ENCODE data around the gene KRTAP13-4. TPM values are rescaled to one million over a fixed set of nuclear protein-coding genes. Genes with fewer than 3 reads are reported as not detected.

KRTAP13-4 gene
- total RNA-seq, 6 experiments from 2014 or later, result not detected

GRCh38 chr21:30415993-30416392 is 14.0 kb upstream of the KRTAP13-4 start:
- H3K4me3 Mint-ChIP-seq, result no peak overlapping the region
- TF ChIP-seq, protein P1, sequence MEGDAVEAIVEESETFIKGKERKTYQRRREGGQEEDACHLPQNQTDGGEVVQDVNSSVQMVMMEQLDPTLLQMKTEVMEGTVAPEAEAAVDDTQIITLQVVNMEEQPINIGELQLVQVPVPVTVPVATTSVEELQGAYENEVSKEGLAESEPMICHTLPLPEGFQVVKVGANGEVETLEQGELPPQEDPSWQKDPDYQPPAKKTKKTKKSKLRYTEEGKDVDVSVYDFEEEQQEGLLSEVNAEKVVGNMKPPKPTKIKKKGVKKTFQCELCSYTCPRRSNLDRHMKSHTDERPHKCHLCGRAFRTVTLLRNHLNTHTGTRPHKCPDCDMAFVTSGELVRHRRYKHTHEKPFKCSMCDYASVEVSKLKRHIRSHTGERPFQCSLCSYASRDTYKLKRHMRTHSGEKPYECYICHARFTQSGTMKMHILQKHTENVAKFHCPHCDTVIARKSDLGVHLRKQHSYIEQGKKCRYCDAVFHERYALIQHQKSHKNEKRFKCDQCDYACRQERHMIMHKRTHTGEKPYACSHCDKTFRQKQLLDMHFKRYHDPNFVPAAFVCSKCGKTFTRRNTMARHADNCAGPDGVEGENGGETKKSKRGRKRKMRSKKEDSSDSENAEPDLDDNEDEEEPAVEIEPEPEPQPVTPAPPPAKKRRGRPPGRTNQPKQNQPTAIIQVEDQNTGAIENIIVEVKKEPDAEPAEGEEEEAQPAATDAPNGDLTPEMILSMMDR (IDR thresholded peaks at IDR 0.05), result no peak
- DNase-seq, result no peak
- no peak overlapping the region for H3K27ac Mint-ChIP-seq
- no peaks in the 10 kb centered on the region; the same call in 1 of the 2 replicates for H3K27me3 Mint-ChIP-seq (ENCODE audit: insufficient read depth)
- no peaks in the 10 kb centered on the region for H3K4me1 Mint-ChIP-seq (ENCODE audit: low read depth)
- no peaks in the 10 kb centered on the region for H3K36me3 Mint-ChIP-seq (ENCODE audit: low read depth)
- H3K9me3 Mint-ChIP-seq, result peaks cover 51% of the 10 kb centered on the region

- H3K27ac Mint-ChIP-seq, result no peak within 1 kb of the TSS
- peaks cover 60% of the 10 kb centered on the region for H3K9me3 Mint-ChIP-seq
- TF ChIP-seq, protein P1 (IDR thresholded peaks at IDR 0.05), result no peak
- H3K4me3 Mint-ChIP-seq, result no peak within 1 kb of the TSS
- no peaks in the 10 kb centered on the region for H3K27me3 Mint-ChIP-seq (ENCODE audit: insufficient read depth)
- H3K36me3 Mint-ChIP-seq (ENCODE audit: low read depth), result no peaks in the 10 kb centered on the region; the same call in 1 of the 2 replicates
- no peaks in the 10 kb centered on the region for H3K4me1 Mint-ChIP-seq (ENCODE audit: low read depth)
- DNase-seq, result no peak
These were observed 4.2 kb upstream of the KRTAP13-4 start, which contains the start of gene KRTAP13-3 for GRCh38 chr21:30425826-30426225. KRTAP13-3 (minus strand) TSS chr21:30425926; CDS start chr21:30425912, 14 bp downstream.

- no peak overlapping the region for H3K4me3 Mint-ChIP-seq
These were observed 3.3 kb upstream of the KRTAP13-4 start for GRCh38 chr21:30426731-30427130.

DNA sequence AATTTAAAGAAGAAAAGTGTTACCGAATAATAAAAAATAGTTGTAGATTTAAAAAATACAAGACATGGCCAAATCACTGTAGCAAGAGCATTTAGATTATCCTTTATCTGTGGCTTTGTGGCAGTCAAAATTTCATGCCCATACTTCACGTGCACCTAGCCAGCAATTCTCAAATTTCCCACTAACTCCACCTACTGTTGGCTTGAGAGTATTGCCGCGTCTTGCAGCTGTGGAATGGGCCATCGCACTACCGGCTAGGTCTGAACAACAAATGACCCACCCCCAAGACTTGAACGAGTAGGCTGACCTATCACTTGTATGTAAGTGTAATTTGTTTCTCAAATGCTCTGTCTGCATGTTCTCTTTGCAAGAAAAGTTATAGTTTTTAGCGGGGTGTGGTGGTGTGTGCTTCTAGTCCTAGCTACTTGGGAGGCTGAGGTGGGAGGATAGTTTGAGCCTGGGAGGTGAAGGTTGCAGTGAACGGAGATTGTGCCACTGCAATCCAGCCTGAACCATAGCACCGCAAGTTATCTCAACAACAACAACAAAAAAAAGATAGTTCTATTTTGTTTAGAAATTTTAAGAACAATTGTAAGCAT is 4.1 kb downstream of the KRTAP13-4 start:
- no peak overlapping the region for H3K4me3 Mint-ChIP-seq
- peaks cover 46% of the 10 kb centered on the region for H3K9me3 Mint-ChIP-seq
- DNase-seq, result no peak
- no peak overlapping the region for H3K27ac Mint-ChIP-seq
- TF ChIP-seq, protein P1 (IDR thresholded peaks at IDR 0.05), result peak; percentile 49; the same call in 1 of the 2 replicates
- peaks cover 5% of the 10 kb centered on the region; the same call in 1 of the 2 replicates for H3K36me3 Mint-ChIP-seq (ENCODE audit: low read depth)
- H3K27me3 Mint-ChIP-seq (ENCODE audit: insufficient read depth), result no peaks in the 10 kb centered on the region
- H3K4me1 Mint-ChIP-seq (ENCODE audit: low read depth), result no peaks in the 10 kb centered on the region

More at GRCh38 chr21:30426731-30427130, 3.3 kb upstream of the KRTAP13-4 start:
- no peaks in the 10 kb centered on the region for H3K4me1 Mint-ChIP-seq (ENCODE audit: low read depth)
- no peaks in the 10 kb centered on the region for H3K27me3 Mint-ChIP-seq (ENCODE audit: insufficient read depth)
- DNase-seq, result no peak
- H3K36me3 Mint-ChIP-seq (ENCODE audit: low read depth), result no peaks in the 10 kb centered on the region; the same call in 1 of the 2 replicates
- H3K27ac Mint-ChIP-seq, result no peak overlapping the region
- peaks cover 59% of the 10 kb centered on the region for H3K9me3 Mint-ChIP-seq
- TF ChIP-seq, protein P1 (IDR thresholded peaks at IDR 0.05), result no peak

- H3K36me3 Mint-ChIP-seq (ENCODE audit: low read depth), result peaks cover 5% of the 10 kb centered on the region; the same call in 1 of the 2 replicates
- no peak for DNase-seq
- no peak overlapping the region for H3K4me3 Mint-ChIP-seq
- TF ChIP-seq, protein P1 (IDR thresholded peaks at IDR 0.05), result no peak
- H3K27ac Mint-ChIP-seq, result no peak overlapping the region
- H3K4me1 Mint-ChIP-seq (ENCODE audit: low read depth), result no peaks in the 10 kb centered on the region
- peaks cover 4% of the 10 kb centered on the region for H3K27me3 Mint-ChIP-seq (ENCODE audit: insufficient read depth)
- peaks cover 46% of the 10 kb centered on the region for H3K9me3 Mint-ChIP-seq
These were observed 7.1 kb downstream of the KRTAP13-4 start for GRCh38 chr21:30437010-30437565.
